ENCODE results near the gene NDEL1. TPM values are rescaled to one million over a fixed set of nuclear protein-coding genes. Genes with fewer than 3 reads are reported as not detected.

NDEL1 gene
- total RNA-seq, 1 experiment from 2014 or later = 34.7 TPM

GRCh38 chr17:8465356-8465755, 29.7 kb downstream of the NDEL1 start (continued):
- TF ChIP-seq ZSCAN18 (CRISPR knock-in tag; IDR thresholded peaks at IDR 0.05) (no peak), PRRX2 (CRISPR knock-in tag; IDR thresholded peaks at IDR 0.05) (no peak), E2F4 (CRISPR knock-in tag; IDR thresholded peaks at IDR 0.05; ENCODE audit: borderline replicate concordance, low read depth) (no peak), CBFB (CRISPR knock-in tag; IDR thresholded peaks at IDR 0.05; ENCODE audit: low read depth) (no peak), SMAD3 (CRISPR knock-in tag; IDR thresholded peaks at IDR 0.05; ENCODE audit: borderline replicate concordance) (no peak), ZNF317 (CRISPR knock-in tag; IDR thresholded peaks at IDR 0.05; ENCODE audit: borderline replicate concordance, low read depth) (no peak)

GRCh38 chr17:8465759-8466158, 30.1 kb downstream of the NDEL1 start:
- Mint-ChIP-seq H3K36me3 (peaks cover 11% of the 10 kb centered on the region), H3K4me3 (no peak overlapping the region), H3K4me1 (0 out of 2 replicates have a peak, but pooled peaks cover 5% of the 10 kb centered on the region), H3K9me3 (no peaks in the 10 kb centered on the region), H3K27ac (no peak overlapping the region), H3K27me3 (ENCODE audit: low read depth) (no peaks in the 10 kb centered on the region)
- TF ChIP-seq ZNF232 (CRISPR knock-in tag; IDR thresholded peaks at IDR 0.05) = no peak
- no peak for TF ChIP-seq KAT7 (CRISPR knock-in tag; IDR thresholded peaks at IDR 0.05; ENCODE audit: borderline replicate concordance)
- TF ChIP-seq, protein P1, sequence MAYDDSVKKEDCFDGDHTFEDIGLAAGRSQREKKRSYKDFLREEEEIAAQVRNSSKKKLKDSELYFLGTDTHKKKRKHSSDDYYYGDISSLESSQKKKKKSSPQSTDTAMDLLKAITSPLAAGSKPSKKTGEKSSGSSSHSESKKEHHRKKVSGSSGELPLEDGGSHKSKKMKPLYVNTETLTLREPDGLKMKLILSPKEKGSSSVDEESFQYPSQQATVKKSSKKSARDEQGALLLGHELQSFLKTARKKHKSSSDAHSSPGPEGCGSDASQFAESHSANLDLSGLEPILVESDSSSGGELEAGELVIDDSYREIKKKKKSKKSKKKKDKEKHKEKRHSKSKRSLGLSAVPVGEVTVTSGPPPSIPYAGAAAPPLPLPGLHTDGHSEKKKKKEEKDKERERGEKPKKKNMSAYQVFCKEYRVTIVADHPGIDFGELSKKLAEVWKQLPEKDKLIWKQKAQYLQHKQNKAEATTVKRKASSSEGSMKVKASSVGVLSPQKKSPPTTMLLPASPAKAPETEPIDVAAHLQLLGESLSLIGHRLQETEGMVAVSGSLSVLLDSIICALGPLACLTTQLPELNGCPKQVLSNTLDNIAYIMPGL (CRISPR knock-in tag; IDR thresholded peaks at IDR 0.05) = no peak
- TF ChIP-seq ZSCAN18 (CRISPR knock-in tag; IDR thresholded peaks at IDR 0.05) = no peak
- TF ChIP-seq, protein P2, sequence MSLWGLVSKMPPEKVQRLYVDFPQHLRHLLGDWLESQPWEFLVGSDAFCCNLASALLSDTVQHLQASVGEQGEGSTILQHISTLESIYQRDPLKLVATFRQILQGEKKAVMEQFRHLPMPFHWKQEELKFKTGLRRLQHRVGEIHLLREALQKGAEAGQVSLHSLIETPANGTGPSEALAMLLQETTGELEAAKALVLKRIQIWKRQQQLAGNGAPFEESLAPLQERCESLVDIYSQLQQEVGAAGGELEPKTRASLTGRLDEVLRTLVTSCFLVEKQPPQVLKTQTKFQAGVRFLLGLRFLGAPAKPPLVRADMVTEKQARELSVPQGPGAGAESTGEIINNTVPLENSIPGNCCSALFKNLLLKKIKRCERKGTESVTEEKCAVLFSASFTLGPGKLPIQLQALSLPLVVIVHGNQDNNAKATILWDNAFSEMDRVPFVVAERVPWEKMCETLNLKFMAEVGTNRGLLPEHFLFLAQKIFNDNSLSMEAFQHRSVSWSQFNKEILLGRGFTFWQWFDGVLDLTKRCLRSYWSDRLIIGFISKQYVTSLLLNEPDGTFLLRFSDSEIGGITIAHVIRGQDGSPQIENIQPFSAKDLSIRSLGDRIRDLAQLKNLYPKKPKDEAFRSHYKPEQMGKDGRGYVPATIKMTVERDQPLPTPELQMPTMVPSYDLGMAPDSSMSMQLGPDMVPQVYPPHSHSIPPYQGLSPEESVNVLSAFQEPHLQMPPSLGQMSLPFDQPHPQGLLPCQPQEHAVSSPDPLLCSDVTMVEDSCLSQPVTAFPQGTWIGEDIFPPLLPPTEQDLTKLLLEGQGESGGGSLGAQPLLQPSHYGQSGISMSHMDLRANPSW (CRISPR knock-in tag; conservative IDR thresholded peaks at IDR 0.05; ENCODE audit: low read depth) = no peak
- TF ChIP-seq JUN (CRISPR knock-in tag; IDR thresholded peaks at IDR 0.05) = no peak
- ATAC-seq = no peak
- ChIA-PET CTCF (interaction anchor here (1.4 kb wide), 1 partner anchor 56 kb away, joined by 5 read pairs; no protein-coding TSS in a partner anchor), POLR2A (no interaction called here)
- no peak for DNase-seq (ENCODE audit: low spot score)

GRCh38 chr17:8466456-8466855, 30.8 kb downstream of the NDEL1 start:
- H3K27ac Mint-ChIP-seq = no peak overlapping the region
- ChIA-PET POLR2A (no interaction called here), CTCF (no interaction called here)
- no peaks in the 10 kb centered on the region for H3K27me3 Mint-ChIP-seq (ENCODE audit: low read depth)
- ATAC-seq (no peak), DNase-seq (ENCODE audit: low spot score) (no peak)
- H3K4me1 Mint-ChIP-seq = 0 out of 2 replicates have a peak, but pooled peaks cover 5% of the 10 kb centered on the region
- H3K36me3 Mint-ChIP-seq = peaks cover 11% of the 10 kb centered on the region
- no peaks in the 10 kb centered on the region for H3K9me3 Mint-ChIP-seq
- no peak overlapping the region for H3K4me3 Mint-ChIP-seq
- TF ChIP-seq E2F4 (CRISPR knock-in tag; IDR thresholded peaks at IDR 0.05; ENCODE audit: borderline replicate concordance, low read depth) (no peak), ZNF416 (CRISPR knock-in tag; IDR thresholded peaks at IDR 0.05) (no peak), ZSCAN18 (CRISPR knock-in tag; IDR thresholded peaks at IDR 0.05) (no peak), NFYB (CRISPR knock-in tag; conservative IDR thresholded peaks at IDR 0.05; ENCODE audit: low read depth) (no peak), HMGA2 (CRISPR knock-in tag; IDR thresholded peaks at IDR 0.05) (no peak)
- TF ChIP-seq, protein P3, sequence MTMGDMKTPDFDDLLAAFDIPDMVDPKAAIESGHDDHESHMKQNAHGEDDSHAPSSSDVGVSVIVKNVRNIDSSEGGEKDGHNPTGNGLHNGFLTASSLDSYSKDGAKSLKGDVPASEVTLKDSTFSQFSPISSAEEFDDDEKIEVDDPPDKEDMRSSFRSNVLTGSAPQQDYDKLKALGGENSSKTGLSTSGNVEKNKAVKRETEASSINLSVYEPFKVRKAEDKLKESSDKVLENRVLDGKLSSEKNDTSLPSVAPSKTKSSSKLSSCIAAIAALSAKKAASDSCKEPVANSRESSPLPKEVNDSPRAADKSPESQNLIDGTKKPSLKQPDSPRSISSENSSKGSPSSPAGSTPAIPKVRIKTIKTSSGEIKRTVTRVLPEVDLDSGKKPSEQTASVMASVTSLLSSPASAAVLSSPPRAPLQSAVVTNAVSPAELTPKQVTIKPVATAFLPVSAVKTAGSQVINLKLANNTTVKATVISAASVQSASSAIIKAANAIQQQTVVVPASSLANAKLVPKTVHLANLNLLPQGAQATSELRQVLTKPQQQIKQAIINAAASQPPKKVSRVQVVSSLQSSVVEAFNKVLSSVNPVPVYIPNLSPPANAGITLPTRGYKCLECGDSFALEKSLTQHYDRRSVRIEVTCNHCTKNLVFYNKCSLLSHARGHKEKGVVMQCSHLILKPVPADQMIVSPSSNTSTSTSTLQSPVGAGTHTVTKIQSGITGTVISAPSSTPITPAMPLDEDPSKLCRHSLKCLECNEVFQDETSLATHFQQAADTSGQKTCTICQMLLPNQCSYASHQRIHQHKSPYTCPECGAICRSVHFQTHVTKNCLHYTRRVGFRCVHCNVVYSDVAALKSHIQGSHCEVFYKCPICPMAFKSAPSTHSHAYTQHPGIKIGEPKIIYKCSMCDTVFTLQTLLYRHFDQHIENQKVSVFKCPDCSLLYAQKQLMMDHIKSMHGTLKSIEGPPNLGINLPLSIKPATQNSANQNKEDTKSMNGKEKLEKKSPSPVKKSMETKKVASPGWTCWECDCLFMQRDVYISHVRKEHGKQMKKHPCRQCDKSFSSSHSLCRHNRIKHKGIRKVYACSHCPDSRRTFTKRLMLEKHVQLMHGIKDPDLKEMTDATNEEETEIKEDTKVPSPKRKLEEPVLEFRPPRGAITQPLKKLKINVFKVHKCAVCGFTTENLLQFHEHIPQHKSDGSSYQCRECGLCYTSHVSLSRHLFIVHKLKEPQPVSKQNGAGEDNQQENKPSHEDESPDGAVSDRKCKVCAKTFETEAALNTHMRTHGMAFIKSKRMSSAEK (CRISPR knock-in tag; IDR thresholded peaks at IDR 0.05; ENCODE audit: borderline replicate concordance) = no peak
- TF ChIP-seq, protein P4, sequence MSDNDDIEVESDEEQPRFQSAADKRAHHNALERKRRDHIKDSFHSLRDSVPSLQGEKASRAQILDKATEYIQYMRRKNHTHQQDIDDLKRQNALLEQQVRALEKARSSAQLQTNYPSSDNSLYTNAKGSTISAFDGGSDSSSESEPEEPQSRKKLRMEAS (CRISPR knock-in tag; IDR thresholded peaks at IDR 0.05) = no peak

Measured in WTC11 (cell line).